Common myeloid progenitor, CD34-positive (primary cell): ENCODE data around the gene KIRREL3.
"Not testable (repeated sequence)": the region's sequence is repeated elsewhere in the genome, so short reads cannot be mapped to it uniquely, and the experiment has no call there.

Experiments used
- CTCF ChIA-PET: fragments of 350-600 bp; sonication (Branson Sonifier 250); formaldehyde crosslinking; loops from one replicate; lab custom pipeline; 2021; ENCODE audit warnings: antibody characterized with exemption; lab: Charles Lee
- POLR2A ChIA-PET: fragments of 350-600 bp; sonication (Branson Sonifier 250); formaldehyde crosslinking; loops from one replicate; lab custom pipeline; 2021; ENCODE audit warnings: antibody characterized with exemption; lab: Charles Lee
- DNase-seq, 3 donors: peaks; one replicate each; pipeline versions ENCODE4 v3.0.0 to v3.0.0-alpha.2; 2013
- H3K27ac ChIP-seq, 2 experiments: 1 replicate in 1 of 2; 2 replicates in 1 of 2; pipeline ENCODE4 v1.7.0; 2013; ENCODE audit warnings: inconsistent platforms in 2 of 2, low read length in 2 of 2, mild to moderate bottlenecking in 2 of 2, low read depth in 1 of 2, moderate library complexity in 1 of 2; ENCODE audit not compliant: severe bottlenecking in 2 of 2, insufficient read depth in 1 of 2, poor library complexity in 1 of 2
- H3K27me3 ChIP-seq, 5 experiments: replicated peaks in 2 of 5; 1 replicate in 3 of 5; 2 replicates in 2 of 5; pipeline versions ENCODE4 v1.6.1 to v1.7.0; 2013; ENCODE audit warnings: low read length in 4 of 5, mild to moderate bottlenecking in 2 of 5, moderate library complexity in 2 of 5, inconsistent platforms in 1 of 5; ENCODE audit not compliant: insufficient read depth in 5 of 5, control insufficient read depth in 4 of 5
- H3K36me3 ChIP-seq, 4 experiments: 1 replicate in 2 of 4; 2 replicates in 2 of 4; pipeline versions ENCODE4 v1.6.1 to v1.7.0; 2013; ENCODE audit warnings: low read length in 3 of 4, control low read depth in 1 of 4, mild to moderate bottlenecking in 1 of 4; ENCODE audit not compliant: control insufficient read depth in 4 of 4, insufficient read depth in 4 of 4
- H3K4me1 ChIP-seq, 4 experiments: 1 replicate in 3 of 4; 2 replicates in 1 of 4; pipeline versions ENCODE4 v1.6.1 to v1.7.1; 2013; ENCODE audit warnings: low read length in 3 of 4, mild to moderate bottlenecking in 3 of 4, control low read depth in 1 of 4, inconsistent platforms in 1 of 4, moderate library complexity in 1 of 4; ENCODE audit not compliant: control insufficient read depth in 4 of 4, insufficient read depth in 4 of 4; ENCODE audit errors: control extremely low read depth in 1 of 4
- H3K4me3 ChIP-seq, 7 experiments: 1 replicate in 4 of 7; 2 replicates in 3 of 7; pipeline versions ENCODE4 v1.5.1 to v1.7.0; 2013; ENCODE audit warnings: mild to moderate bottlenecking in 7 of 7, low read length in 6 of 7, moderate library complexity in 6 of 7, inconsistent platforms in 2 of 7, low read depth in 2 of 7, control low read depth in 1 of 7; ENCODE audit not compliant: insufficient read depth in 4 of 7, control insufficient read depth in 1 of 7; ENCODE audit errors: extremely low read depth in 1 of 7
- H3K9me3 ChIP-seq, 5 experiments: 1 replicate in 4 of 5; 2 replicates in 1 of 5; pipeline versions ENCODE4 v1.6.1 to v1.7.1; 2013; ENCODE audit warnings: low read length in 4 of 5, mild to moderate bottlenecking in 2 of 5, inconsistent platforms in 1 of 5, low read depth in 1 of 5, moderate library complexity in 1 of 5; ENCODE audit not compliant: control insufficient read depth in 4 of 5, insufficient read depth in 2 of 5; ENCODE audit errors: control extremely low read depth in 1 of 5
- WGBS: methylation state at CpG from one replicate; pipeline ENCODE4 v1.1.5; 2013; ENCODE audit not compliant: insufficient coverage; 5-methylcytosine and 5-hydroxymethylcytosine counted together

Gene KIRREL3

GRCh38 chr11:126386729-126387071 is 613.9 kb downstream of the KIRREL3 start:
- not testable (repeated sequence) for H3K36me3 ChIP-seq, H3K27ac ChIP-seq, H3K9me3 ChIP-seq, H3K27me3 ChIP-seq
- H3K4me1 ChIP-seq: peaks cover 19 to 82% (median 66%) of the 10 kb centered on the region in 4 experiments
- H3K4me3 ChIP-seq: peak overlapping the region in 4 of 7 experiments; percentile 26 to 43 (median 36)
- POLR2A ChIA-PET: interaction anchor here (1.1 kb wide), 1 partner anchor 33 kb away, joined by 6 read pairs; no protein-coding TSS in a partner anchor
- peak in 2 of 3 donors; percentile 73 to 82 for DNase-seq
- CTCF ChIA-PET: interaction anchor here (0.6 to 1.8 kb wide), 3 partner anchors 10 to 76 kb away, joined by 3 to 5 read pairs (median 3); no protein-coding TSS in a partner anchor
- no CpG with 5 or more reads among the region's 5 CpGs for WGBS

- ChIA-PET CTCF (interaction anchor here (0.6 to 1.8 kb wide), 4 partner anchors 9 to 73 kb away, joined by 3 to 5 read pairs (median 4); no protein-coding TSS in a partner anchor), POLR2A (interaction anchor here (0.6 to 1.1 kb wide), 2 partner anchors 34 to 42 kb away, joined by 5 to 6 read pairs; no protein-coding TSS in a partner anchor)
- peaks cover 19 to 78% (median 62%) of the 10 kb centered on the region in 4 experiments for H3K4me1 ChIP-seq
- no peaks in the 10 kb centered on the region for H3K9me3 ChIP-seq
- H3K27ac ChIP-seq: no peak overlapping the region
- H3K36me3 ChIP-seq: no peaks in the 10 kb centered on the region
- H3K27me3 ChIP-seq: no peaks in the 10 kb centered on the region
- DNase-seq: peak in 1 of 3 donors; percentile 36
- WGBS: 63% methylated on average over 6 of the region's 8 CpGs
- H3K4me3 ChIP-seq: peak overlapping the region in 2 of 7 experiments; percentile 13 to 43
These were observed 614.4 kb downstream of the KIRREL3 start for GRCh38 chr11:126385991-126386728.

- Histone ChIP-seq H3K27me3 (no peaks in the 10 kb centered on the region), H3K4me1 (peaks cover 15 to 74% (median 53%) of the 10 kb centered on the region in 4 experiments), H3K27ac (no peak overlapping the region), H3K9me3 (no peaks in the 10 kb centered on the region), H3K4me3 (no peak overlapping the region), H3K36me3 (peaks cover 0 to 8% (median 0%) of the 10 kb centered on the region in 4 experiments)
- CTCF ChIA-PET: interaction anchor here (1.2 kb wide), 1 partner anchor 30 kb away, joined by 4 read pairs; no protein-coding TSS in a partner anchor
- no peak for DNase-seq
- POLR2A ChIA-PET: no interaction called here
- WGBS: 100% methylated on average over 4 of the region's 9 CpGs
These were observed 616.0 kb downstream of the KIRREL3 start for GRCh38 chr11:126384449-126385070.

GRCh38 chr11:126383339-126384335 is 616.9 kb downstream of the KIRREL3 start:
- no peak for DNase-seq
- ChIA-PET CTCF (interaction anchor here (1.5 kb wide), 1 partner anchor 15 kb away, joined by 4 read pairs; no protein-coding TSS in a partner anchor), POLR2A (no interaction called here)
- no peak overlapping the region for H3K27ac ChIP-seq
- no peaks in the 10 kb centered on the region for H3K27me3 ChIP-seq
- no peaks in the 10 kb centered on the region for H3K9me3 ChIP-seq
- no peak overlapping the region for H3K4me3 ChIP-seq
- H3K4me1 ChIP-seq: peaks cover 15 to 65% (median 47%) of the 10 kb centered on the region in 4 experiments
- 81% methylated on average over 19 of the region's 20 CpGs for WGBS
- peaks cover 0 to 12% (median 0%) of the 10 kb centered on the region in 4 experiments for H3K36me3 ChIP-seq

GRCh38 chr11:126382641-126383040 is 617.9 kb downstream of the KIRREL3 start:
- peaks cover 0 to 12% (median 0%) of the 10 kb centered on the region in 4 experiments for H3K36me3 ChIP-seq
- peaks cover 7 to 56% (median 38%) of the 10 kb centered on the region in 4 experiments for H3K4me1 ChIP-seq
- WGBS: no CpG with 5 or more reads among the region's 4 CpGs
- DNase-seq, POLR2A ChIA-PET, H3K4me3 ChIP-seq, H3K27ac ChIP-seq, H3K27me3 ChIP-seq, H3K9me3 ChIP-seq: not testable (repeated sequence)
- CTCF ChIA-PET: interaction anchor here (1.5 kb wide), 1 partner anchor 14 kb away, joined by 4 read pairs; no protein-coding TSS in a partner anchor

- H3K4me3 ChIP-seq, H3K27me3 ChIP-seq, H3K9me3 ChIP-seq, POLR2A ChIA-PET, CTCF ChIA-PET, H3K27ac ChIP-seq, DNase-seq: not testable (repeated sequence)
- 80% methylated on average over 1 of the region's 10 CpGs for WGBS
- Histone ChIP-seq H3K4me1 (peaks cover under 1 to 49% (median 31%) of the 10 kb centered on the region in 4 experiments), H3K36me3 (peaks cover 0 to 12% (median 0%) of the 10 kb centered on the region in 4 experiments)
These were observed 618.6 kb downstream of the KIRREL3 start for GRCh38 chr11:126381960-126382359.
